ENCODE results near the gene TAS2R50.

Gene TAS2R50

GRCh38 chr12:10936506-10936905 is 50.2 kb downstream of the TAS2R50 start:
- Histone ChIP-seq H2AFZ (ENCODE audit: low read depth) (no peak overlapping the region), H3K9ac (no peak overlapping the region), H3K79me2 (ENCODE audit: insufficient read depth, low read depth) (no peaks in the 10 kb centered on the region), H3K27ac (no peak overlapping the region), H3K27me3 (ENCODE audit: insufficient read depth, low read depth) (no peaks in the 10 kb centered on the region), H3K4me3 (IDR thresholded peaks at IDR 0.05; ENCODE audit: insufficient read depth, low read depth, low read length) (no peak overlapping the region), H4K20me1 (ENCODE audit: insufficient read depth) (no peaks in the 10 kb centered on the region), H3K4me2 (no peak overlapping the region), H3K4me1 (ENCODE audit: low read depth, poor library complexity, severe bottlenecking) (peaks cover 1% of the 10 kb centered on the region), H3K36me3 (ENCODE audit: insufficient read depth) (no peaks in the 10 kb centered on the region)
- TF ChIP-seq CTCF (conservative IDR thresholded peaks at IDR 0.05; ENCODE audit: low read depth, low read length), result no peak

Data from KMS-11 (cell line).